ENCODE measurements around the gene PRDM8.

DNA sequence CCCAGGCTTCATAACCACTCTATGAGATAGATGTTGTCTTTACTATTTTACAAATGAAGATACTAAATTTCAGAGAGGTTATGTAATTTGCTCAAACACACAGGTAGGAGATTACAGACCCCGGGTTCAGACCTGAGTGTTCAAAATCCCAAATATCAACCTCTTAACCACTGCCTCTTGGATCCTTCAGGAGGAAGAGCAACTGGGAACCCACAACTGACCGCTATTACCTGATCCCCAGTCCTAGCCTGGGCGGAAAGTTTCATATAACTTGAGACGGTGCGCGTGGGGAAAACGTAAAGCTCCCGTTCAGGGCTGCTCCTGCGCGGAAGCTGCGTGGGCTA lies 8.9 kb upstream of the PRDM8 start:
- no peak for TF ChIP-seq CTCF (IDR thresholded peaks at IDR 0.05)
- TF ChIP-seq POLR2A (IDR thresholded peaks at IDR 0.05) = no peak
- TF ChIP-seq POLR2AphosphoS5 (IDR thresholded peaks at IDR 0.05) = no peak

Measured in prostate gland (tissue), 2 donors.